Lung (tissue), 12 donors: ENCODE data around the gene TMEM91. TPM values are rescaled to one million over a fixed set of nuclear protein-coding genes. Genes with fewer than 3 reads are reported as not detected.

Experiments
- ATAC-seq: fragments of 200-7000 bp; cut with Tn5 transposase; one replicate; pipeline ENCODE4 v1.9.1; 2020; ENCODE audit warnings: moderate number of reproducible peaks; ENCODE audit not compliant: insufficient read depth, low FRiP score
- DNase-seq, 3 donors: peaks; one replicate each; pipeline ENCODE4 v3.0.0-alpha.2; 2013 to 2017
- H3K27ac ChIP-seq, 2 donors: one replicate each; pipeline ENCODE4 v1.5.1; 2013; ENCODE audit warnings: mild to moderate bottlenecking in 2 of 2, moderate library complexity in 2 of 2, control low read depth in 1 of 2, inconsistent platforms in 1 of 2, low read depth in 1 of 2, low read length in 1 of 2
- H3K27me3 ChIP-seq, 3 donors: one replicate each; pipeline ENCODE4 v1.5.1; 2013; ENCODE audit warnings: low read length in 2 of 3; ENCODE audit not compliant: control insufficient read depth in 3 of 3, insufficient read depth in 3 of 3
- H3K36me3 ChIP-seq, 4 donors: one replicate each; pipeline ENCODE4 v1.5.1; 2013; ENCODE audit warnings: low read length in 4 of 4, mild to moderate bottlenecking in 1 of 4, moderate library complexity in 1 of 4; ENCODE audit not compliant: control insufficient read depth in 4 of 4, insufficient read depth in 4 of 4
- H3K4me1 ChIP-seq, 5 donors: one replicate each; pipeline ENCODE4 v1.5.1; 2013; ENCODE audit warnings: low read length in 5 of 5, mild to moderate bottlenecking in 2 of 5, moderate library complexity in 1 of 5; ENCODE audit not compliant: control insufficient read depth in 5 of 5, insufficient read depth in 5 of 5
- H3K4me3 ChIP-seq: one replicate; pipeline ENCODE4 v1.5.1; 2013; ENCODE audit warnings: mild to moderate bottlenecking, control low read depth, moderate library complexity
- H3K9ac ChIP-seq, 2 donors: one replicate each; pipeline ENCODE4 v1.5.1; 2013; ENCODE audit warnings: low read length in 2 of 2, control low read depth in 1 of 2; ENCODE audit not compliant: insufficient read depth in 1 of 2
- H3K9me3 ChIP-seq, 4 donors: one replicate each; pipeline ENCODE4 v1.5.1; 2013; ENCODE audit warnings: low read length in 3 of 4, mild to moderate bottlenecking in 1 of 4, moderate library complexity in 1 of 4; ENCODE audit not compliant: control insufficient read depth in 4 of 4, insufficient read depth in 3 of 4
- WGBS, 2 donors: extraction: QIAGEN DNeasy Blood & Tissue Kit; methylation state at CpG; one replicate each; pipeline ENCODE4 v1.1.7; 2013; 5-methylcytosine and 5-hydroxymethylcytosine counted together
- polyA plus RNA-seq, 2 donors: library from polyadenylated mRNA; stranded (reverse); fragments of 200-250 nt; gene quantifications; one replicate each; pipeline ENCODE4 v1.2.1, GENCODE V29; 2013
- total RNA-seq, 2 donors: library from RNA; depleted of rRNA in 1 of 2; stranded (reverse); fragments of >200 nt in 1 of 2; gene quantifications; one replicate each; pipeline ENCODE4 v1.2.1, GENCODE V29; 2014 to 2021
- TF ChIP-seq, protein P1 (sequence below): IDR thresholded peaks from 2 replicates; pipeline ENCODE4 v1.5.1; 2012; ENCODE audit warnings: mild to moderate bottlenecking; ENCODE audit errors: control extremely low read depth, extremely low read depth
- donor health status: control.
- donor health status: control.
- donor health status: Bipolar disorder and iron deficiency.
- donor health status: healthy.
- donor health status: DM: yes; HTN: yes; CAD: no.

TMEM91 gene
- total and polyA plus RNA-seq, 4 donors = 13.6 to 39.8 (median 17.0) TPM

DNA sequence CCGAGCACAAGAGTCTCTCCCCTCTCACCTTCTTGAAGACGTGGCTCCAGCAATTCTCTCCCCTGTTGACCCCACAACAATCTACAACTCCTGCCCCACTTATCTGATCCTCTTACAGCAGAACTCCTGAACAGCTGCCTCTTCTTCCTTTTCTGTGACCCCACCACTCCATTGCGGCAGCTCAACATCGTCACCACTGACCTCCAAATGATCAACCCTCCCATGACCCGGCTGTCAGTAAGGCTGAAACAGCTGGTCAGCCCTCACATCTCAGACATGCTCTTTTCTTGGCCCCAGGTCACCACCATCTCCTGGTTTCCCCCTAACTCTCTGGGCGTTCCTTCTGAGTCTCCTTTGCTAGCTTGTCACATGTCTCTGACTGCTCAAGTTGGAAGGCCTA is 19.0 kb downstream of the TMEM91 start:
- H3K9me3 ChIP-seq = no peaks in the 10 kb centered on the region
- H3K36me3 ChIP-seq = peaks cover 0 to 15% (median 4%) of the 10 kb centered on the region in 4 donors
- 67 to 82% methylated on average over 6 of the region's 6 CpGs for WGBS, 2 donors
- no peak for DNase-seq
- no peak overlapping the region for H3K4me3 ChIP-seq
- H3K9ac ChIP-seq = no peak overlapping the region
- H3K4me1 ChIP-seq = peaks cover 0 to 19% (median 8%) of the 10 kb centered on the region in 5 donors
- H3K27me3 ChIP-seq = no peaks in the 10 kb centered on the region
- no peak for ATAC-seq
- no peak overlapping the region for H3K27ac ChIP-seq
- TF ChIP-seq, protein P1, sequence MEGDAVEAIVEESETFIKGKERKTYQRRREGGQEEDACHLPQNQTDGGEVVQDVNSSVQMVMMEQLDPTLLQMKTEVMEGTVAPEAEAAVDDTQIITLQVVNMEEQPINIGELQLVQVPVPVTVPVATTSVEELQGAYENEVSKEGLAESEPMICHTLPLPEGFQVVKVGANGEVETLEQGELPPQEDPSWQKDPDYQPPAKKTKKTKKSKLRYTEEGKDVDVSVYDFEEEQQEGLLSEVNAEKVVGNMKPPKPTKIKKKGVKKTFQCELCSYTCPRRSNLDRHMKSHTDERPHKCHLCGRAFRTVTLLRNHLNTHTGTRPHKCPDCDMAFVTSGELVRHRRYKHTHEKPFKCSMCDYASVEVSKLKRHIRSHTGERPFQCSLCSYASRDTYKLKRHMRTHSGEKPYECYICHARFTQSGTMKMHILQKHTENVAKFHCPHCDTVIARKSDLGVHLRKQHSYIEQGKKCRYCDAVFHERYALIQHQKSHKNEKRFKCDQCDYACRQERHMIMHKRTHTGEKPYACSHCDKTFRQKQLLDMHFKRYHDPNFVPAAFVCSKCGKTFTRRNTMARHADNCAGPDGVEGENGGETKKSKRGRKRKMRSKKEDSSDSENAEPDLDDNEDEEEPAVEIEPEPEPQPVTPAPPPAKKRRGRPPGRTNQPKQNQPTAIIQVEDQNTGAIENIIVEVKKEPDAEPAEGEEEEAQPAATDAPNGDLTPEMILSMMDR = no peak

DNA sequence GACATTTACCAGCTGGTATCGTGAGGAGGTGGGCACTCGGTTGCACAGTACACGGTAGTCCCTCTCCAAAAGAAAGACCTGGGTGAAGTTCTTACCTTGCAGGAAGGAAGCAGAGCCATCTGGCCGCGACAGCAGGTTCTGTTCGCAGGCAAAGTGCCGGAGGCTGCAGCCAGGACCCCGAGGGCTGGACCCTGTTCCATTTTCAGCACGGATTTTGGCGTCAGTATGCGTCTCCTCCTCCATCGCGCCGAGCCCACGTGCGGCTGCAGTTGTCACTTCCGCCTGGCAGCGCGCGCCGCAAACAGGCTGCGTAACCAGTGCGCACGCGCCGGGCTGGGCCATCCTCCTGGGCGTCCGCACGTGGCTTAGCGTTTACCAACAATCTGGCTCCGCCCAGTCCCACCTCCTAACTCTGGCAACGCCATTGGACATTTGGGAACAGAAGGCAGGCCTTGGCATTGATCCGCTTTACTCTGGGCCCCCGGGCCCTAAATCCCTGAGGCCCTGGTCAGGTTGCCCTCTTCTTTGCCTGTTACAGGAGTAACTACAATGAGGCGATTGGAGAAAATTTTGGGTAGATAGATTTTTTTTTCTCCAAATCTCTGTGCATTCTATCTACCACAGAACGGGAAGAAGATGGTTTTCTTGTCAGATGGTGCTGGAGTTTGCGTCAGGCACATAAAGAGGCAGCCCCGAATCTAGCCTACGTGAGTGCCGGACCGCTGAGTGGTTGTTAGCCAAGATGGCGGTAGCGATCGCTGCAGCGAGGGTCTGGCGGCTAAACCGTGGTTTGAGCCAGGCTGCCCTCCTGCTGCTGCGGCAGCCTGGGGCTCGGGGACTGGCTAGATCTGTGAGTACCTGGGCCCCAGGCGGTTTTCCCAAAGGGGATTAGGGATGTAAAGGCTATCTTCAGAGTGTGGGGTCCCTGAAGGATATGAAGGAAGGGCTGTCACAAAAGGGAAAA is 21.0 kb downstream of the TMEM91 start, which contains the start of the genes BCKDHA and EXOSC5:
Gene BCKDHA (plus strand): TSS at position 733 of the 964 bp plus-strand sequence. CDS start 10 bp downstream, at position 743.
Gene EXOSC5 (minus strand): TSS at position 274 of the 964 bp plus-strand sequence. CDS start 31 bp downstream, at position 243.
- 0 to 1% methylated on average over 50 of the region's 50 CpGs for WGBS, 2 donors
- peak within 1 kb of the TSS; percentile 88 to 90 for H3K27ac ChIP-seq
- peaks cover 0 to 6% (median 0%) of the 10 kb centered on the region in 4 donors for H3K36me3 ChIP-seq
- DNase-seq (peak; percentile 100), ATAC-seq (peak; percentile 97)
- TF ChIP-seq, protein P1 = no peak
- no peaks in the 10 kb centered on the region for H3K9me3 ChIP-seq
- H3K9ac ChIP-seq = peak within 1 kb of the TSS; percentile 95 to 97
- peaks cover 0 to 19% (median 10%) of the 10 kb centered on the region in 5 donors for H3K4me1 ChIP-seq
- no peaks in the 10 kb centered on the region for H3K27me3 ChIP-seq
- H3K4me3 ChIP-seq = peak within 1 kb of the TSS; percentile 92

DNA sequence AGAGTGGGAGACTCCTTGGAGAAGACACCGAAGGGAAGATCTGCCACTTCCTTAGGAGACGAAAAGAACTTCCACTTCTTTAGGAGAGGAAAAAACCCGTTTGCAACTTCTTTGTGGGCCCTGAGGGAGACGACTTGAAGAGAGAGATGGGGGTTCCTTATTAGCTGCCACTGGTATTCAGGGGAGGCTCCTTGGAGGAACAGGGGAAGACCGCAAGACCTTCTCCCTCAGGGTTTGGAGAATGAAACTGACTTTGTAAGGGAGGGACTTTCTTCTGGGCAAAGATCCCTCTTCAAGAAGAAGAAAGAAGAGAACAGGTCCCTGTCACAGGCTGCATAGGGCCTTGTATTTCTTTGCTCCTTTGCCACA is 21.7 kb downstream of the TMEM91 start:
- Histone ChIP-seq H3K36me3 (peaks cover 0 to 6% (median 0%) of the 10 kb centered on the region in 4 donors), H3K4me1 (peaks cover 0 to 19% (median 10%) of the 10 kb centered on the region in 5 donors), H3K27me3 (no peaks in the 10 kb centered on the region), H3K27ac (peak overlapping the region; percentile 88 to 90), H3K9me3 (no peaks in the 10 kb centered on the region), H3K9ac (peak overlapping the region; percentile 95 to 97), H3K4me3 (peak overlapping the region; percentile 92)
- peak in 1 of 3 donors; percentile 18 for DNase-seq
- 0% methylated on average over 5 of the region's 5 CpGs for WGBS, 2 donors
- TF ChIP-seq, protein P1 = no peak
- ATAC-seq = no peak
